HG03378 (cell line): ENCODE measurements around the gene CCL13.

Source experiments
- ATAC-seq: cut with Tn5 transposase; IDR thresholded peaks from one replicate; pipeline ENCODE4 v1.9.1; 2021; ENCODE audit warnings: mild to moderate bottlenecking, moderate library complexity; ENCODE audit not compliant: unreplicated experiment

CCL13 gene

GRCh38 chr17:34383216-34383615, 26.9 kb downstream of the CCL13 start:
- no peak for ATAC-seq

GRCh38 chr17:34384271-34384670, 28.0 kb downstream of the CCL13 start:
- no peak for ATAC-seq

DNA sequence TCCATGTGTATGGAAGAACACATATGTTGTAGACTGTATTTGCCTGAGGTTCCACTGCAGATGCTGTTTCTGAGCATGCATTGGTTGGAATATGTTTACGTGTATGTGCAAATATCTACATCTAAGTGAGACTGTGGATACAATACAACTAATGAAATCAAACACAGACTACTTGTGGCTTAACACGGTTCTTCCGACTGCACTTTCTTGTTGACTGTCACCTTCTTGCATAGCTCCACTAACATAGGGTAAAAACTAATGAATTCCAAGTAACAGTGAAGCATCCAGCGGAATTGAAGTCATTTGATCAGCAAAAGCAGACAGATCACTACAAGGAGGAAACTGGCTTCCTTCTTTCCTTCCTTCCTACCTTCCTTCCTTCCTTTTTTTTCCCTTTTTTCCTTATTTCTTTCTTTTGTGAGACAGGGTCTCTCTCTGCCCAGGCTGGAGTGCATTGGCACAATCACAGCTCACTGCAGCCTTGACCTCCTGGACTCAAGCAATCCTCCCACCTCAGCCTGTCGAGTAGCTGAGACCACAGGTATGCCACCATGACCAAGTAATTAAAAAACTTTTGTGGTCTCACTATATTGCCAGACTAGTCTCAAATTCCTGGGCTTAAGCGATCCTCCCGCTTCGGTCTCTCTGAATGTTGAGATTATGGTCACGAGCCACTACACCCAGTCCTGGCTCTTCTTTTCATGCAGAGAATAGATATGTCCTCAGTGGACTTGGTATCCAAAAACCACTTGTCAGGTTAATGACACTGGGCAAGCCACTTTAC, 28.7 kb downstream of the CCL13 start:
- no peak for ATAC-seq

DNA sequence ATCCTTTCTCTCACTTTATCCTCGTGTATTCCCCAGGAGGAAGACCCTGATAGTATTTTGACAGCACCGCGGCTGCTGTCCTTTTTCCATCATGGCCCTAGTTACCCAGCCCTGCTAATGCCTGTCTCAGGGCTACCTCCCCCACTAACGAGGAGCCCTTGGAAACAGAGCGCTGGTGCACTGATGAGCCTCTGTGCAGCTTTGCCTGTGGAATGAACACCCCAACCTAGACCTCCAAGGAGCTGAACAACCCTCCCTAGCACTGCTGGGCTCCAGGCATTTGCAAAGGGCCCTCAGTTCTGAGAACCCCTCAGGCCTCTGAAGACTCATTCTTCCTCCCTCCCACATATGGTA, 30.0 kb downstream of the CCL13 start:
- ATAC-seq, result no peak

GRCh38 chr17:34386697-34387550, 30.6 kb downstream of the CCL13 start:
- no peak for ATAC-seq

- ATAC-seq, result no peak
Measured at GRCh38 chr17:34387566-34387965, 31.3 kb downstream of the CCL13 start.

- no peak for ATAC-seq
Measured at GRCh38 chr17:34389126-34389750, 33.0 kb downstream of the CCL13 start.

DNA sequence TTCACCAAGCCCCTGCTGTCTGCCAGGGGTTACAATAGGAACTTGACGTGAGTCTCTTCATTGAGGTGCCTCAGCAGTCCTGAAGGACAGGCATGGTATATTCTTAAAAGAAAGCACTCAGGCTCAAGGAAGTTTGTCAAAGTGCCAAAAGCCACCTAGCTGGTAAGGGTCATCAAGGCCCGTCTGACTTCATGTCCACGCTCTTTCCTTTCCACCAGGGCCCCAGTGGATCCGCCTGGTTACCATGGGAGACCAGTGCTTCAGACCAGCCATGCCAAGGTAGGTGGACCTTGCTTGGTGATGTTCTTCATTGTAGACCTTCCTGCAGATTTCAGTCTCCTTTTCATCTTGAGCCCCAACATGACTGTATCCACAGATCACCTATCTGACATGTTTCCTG, 34.4 kb downstream of the CCL13 start:
- no peak for ATAC-seq

- no peak for ATAC-seq
Measured at GRCh38 chr17:34391241-34391640, 35.0 kb downstream of the CCL13 start.

GRCh38 chr17:34393401-34393800, 37.1 kb downstream of the CCL13 start:
- no peak for ATAC-seq

DNA sequence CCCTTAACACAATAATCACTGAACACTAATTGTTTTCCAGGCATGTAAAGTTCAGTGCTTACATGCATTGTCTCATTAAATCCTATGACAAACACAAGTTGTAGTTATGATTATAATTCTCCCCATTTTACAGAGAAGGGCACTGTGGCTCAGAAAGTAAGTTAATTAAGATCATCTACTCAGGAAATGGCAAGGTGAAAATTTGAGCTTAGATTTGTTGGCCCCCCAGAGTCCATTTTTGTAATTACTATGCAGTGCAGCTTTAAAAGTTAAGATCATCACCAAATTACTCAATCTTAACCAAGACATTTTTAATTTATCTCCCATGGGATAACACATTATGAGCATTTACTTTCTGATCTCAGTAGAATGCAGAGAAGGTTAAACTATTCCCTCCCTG, 41.0 kb downstream of the CCL13 start:
- ATAC-seq, result no peak

DNA sequence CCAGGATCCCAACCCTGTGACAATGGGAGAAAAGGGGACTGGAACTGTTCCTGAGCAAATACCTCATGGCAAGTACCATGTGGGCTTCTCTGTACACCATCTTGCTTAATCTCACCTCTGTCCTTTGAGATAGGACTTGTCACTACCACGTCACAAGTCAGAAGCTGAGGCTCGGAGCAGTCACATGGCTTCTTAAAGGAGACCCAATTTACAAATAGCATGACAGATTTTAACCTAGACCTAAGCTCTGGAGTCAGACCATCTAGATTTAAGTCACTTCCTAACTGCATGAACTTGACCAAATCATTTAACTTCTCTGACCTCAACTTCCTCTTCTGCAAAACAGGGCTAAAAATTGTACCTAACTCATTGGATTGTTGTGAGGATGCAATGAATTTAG, 42.7 kb downstream of the CCL13 start:
- ATAC-seq, result no peak

DNA sequence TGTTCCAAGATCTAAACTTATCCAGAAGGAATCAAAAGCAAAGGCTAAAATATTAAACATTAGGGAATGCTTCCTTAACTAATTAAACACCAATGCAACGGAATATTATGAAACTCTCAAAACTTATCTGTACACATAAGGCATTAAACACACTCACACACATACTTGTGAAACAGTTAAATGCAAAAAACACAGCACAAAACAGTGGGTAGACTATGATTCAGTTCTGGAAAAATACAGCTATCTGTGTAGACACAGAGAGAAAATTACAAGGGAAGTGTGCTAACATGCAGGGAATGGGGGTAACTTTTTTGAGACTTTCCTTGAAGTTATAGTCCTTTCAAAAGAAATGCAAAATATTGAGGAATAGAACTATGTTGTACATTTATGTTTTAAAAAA, 43.4 kb downstream of the CCL13 start:
- no peak for ATAC-seq

DNA sequence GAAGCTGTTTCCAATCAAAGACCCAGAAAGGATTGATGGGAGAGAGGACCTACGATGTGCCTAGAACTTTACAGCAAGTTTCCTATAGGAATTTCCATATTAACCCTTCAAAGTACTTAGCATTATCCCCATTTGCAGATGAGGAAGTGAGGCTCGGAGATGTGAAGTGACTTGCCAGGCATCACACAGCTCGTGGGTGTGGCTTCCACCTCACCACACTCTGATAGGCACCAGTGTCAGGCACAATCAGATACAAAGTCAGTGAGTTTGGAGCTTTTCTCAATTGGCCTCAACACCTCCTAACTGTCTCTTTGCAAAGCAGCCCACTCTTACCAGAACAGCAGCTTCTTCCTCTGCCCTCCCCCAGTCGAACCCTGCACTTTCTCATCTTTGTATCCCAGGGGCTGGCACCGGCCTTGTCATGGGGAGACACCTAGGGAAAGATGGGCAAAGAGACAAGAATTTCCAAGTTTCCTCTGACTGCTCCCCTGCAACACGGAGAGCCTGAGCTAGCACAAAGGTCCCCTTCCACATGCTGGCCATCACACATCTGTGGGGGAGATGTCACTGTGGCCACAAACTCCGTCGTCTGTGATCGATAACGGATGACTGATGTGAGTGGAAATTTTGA, 44.1 kb downstream of the CCL13 start:
- ATAC-seq, result no peak

DNA sequence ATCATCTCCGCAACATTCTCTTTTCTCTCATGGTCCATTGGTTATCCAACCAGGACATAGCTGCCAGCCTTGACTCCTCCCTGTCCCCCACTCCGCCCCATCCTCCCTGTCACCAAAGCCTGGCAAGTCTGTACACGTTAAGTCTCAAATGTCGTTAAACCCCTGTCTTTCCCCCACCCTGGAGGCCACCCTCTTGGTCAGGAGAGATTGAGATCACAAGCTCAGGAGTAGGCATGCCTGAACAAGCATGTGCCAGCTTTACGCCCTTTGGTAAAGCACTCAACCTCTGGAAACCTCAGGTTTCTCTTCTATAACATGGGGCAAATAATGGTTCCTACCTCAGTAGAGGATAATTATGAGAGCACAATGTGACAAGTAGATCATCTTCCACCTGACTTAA, 44.9 kb downstream of the CCL13 start:
- ATAC-seq, result no peak

DNA sequence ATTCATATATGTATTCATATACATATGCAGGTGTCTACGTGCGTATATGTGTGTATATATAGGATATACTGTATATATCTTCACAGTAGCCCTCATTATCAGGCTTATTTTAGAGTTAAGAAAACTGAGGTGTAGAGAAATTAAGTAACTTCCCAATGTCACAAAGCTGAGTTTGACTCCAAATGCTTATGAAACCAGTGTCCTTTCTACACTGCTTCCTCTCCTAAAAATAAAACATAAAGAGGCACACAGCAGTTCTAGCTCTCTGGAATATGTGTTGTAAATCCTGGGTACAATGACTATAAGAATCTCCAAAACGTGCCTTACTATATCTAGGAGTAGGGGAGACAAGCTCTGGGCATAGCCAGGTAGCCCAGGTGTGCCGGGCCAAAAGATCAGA, 46.7 kb downstream of the CCL13 start:
- no peak for ATAC-seq

DNA sequence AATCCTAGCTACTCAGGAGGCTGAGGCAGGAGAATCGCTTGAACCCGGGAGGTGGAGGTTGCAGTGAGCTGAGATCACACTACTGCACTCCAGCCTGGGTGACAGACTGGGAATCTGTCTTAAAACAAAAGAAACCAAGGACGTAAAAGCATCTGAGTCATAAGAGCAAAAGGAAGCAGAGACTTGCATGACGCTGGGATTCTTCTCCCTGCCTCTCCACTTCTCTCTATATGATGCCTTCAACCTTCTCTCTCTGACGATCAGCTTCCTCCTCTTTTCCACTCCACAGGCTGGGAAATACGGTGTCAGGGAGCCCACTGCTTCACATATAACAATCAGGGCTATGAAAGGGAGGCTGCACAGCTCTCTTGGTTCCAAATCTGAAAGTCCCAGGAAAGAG, 49.9 kb downstream of the CCL13 start:
- no peak for ATAC-seq
